Keratinocyte (primary cell): ENCODE results near the gene KLHL35.

Experiments
- CTCF ChIP-seq, 3 experiments: IDR thresholded peaks in 1 of 3; conservative IDR thresholded peaks in 1 of 3; optimal IDR thresholded peaks in 1 of 3; 2 replicates in 2 of 3; 3 replicates in 1 of 3; pipeline versions ENCODE3 to v1.5.1; 2011; ENCODE audit warnings: low read length in 3 of 3, mild to moderate bottlenecking in 3 of 3, moderate library complexity in 2 of 3, control low read depth in 1 of 3, inconsistent platforms in 1 of 3; ENCODE audit not compliant: insufficient read depth in 2 of 3; ENCODE audit errors: extremely low read depth in 1 of 3
- EZH2 ChIP-seq: IDR thresholded peaks from one replicate; pipeline ENCODE4 v1.6.1; 2012; ENCODE audit warnings: inconsistent platforms, mild to moderate bottlenecking, low read length, moderate library complexity

DNA sequence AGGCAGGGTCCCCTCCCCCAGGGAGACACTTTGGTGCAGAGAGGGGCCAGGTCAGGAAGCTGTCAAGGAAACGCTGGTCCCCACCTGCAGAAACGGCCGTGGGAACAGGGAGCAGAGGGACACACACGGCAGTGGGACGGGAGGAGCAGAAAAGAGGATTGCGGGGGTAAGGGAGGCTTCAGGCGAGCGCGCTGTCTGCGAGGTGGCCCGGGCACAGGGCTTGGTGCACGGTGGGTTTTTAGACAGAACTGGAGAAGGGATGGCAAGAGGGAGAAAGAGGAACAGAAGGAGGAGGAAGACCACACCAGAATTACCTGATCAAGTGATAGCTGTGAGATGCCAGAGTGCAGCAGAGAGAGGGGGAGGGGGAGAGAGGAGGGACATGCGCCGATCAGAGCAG is 6.0 kb upstream of the KLHL35 start:
- TF ChIP-seq CTCF (optimal IDR thresholded peaks at IDR 0.05 in 1 of 3, IDR thresholded peaks at IDR 0.05 in 1 of 3, conservative IDR thresholded peaks at IDR 0.05 in 1 of 3; ENCODE audit: extremely low read depth in 1 of 3, insufficient read depth in 2 of 3, low read length in 3 of 3) (no peak), EZH2 (no peak)
